Endometrium (tissue), 2 donors: ENCODE data around the gene OR2S2.
"Not testable (repeated sequence)": the region's sequence is repeated elsewhere in the genome, so short reads cannot be mapped to it uniquely, and the experiment has no call there.

ENCODE experiments used
- FAIRE-seq: peaks from 2 replicates; lab custom pipeline; 2012; peaks lifted over from hg19 to GRCh38; lab: Jason Lieb, UNC
- donor health status: control.
- donor health status: control.

The OR2S2 gene

GRCh38 chr9:35962126-35962906 is 4.4 kb upstream of the OR2S2 start:
- FAIRE-seq: no peak

DNA sequence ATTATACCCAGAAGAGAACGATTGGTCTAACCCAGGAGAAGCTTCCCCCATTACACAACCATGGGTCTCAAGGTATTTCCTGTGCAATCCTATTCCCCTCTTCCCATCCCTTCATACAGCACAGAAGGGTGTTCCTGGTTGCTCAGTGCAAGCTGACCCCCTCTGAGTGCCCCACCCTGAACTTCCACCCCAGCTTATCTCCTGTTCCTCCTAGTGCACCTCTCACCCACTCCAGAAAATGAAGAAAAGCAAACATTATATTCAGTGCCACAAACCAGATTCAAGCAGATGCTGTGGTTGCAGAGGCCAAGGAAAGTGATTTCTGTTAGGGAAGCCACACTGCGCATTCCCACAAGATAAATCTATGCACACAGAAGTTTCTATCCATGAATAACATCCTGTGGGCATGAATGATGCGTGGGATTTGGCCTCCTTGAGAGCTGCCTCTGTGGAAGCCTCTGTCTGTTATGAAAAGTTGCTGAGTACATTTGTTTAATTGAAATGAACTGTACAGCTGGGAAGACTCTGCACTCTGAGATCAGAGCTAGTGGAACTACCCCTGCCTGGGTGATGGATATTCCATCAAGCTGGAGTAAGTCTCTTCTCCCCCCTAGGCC is 2.2 kb upstream of the OR2S2 start:
- no peak for FAIRE-seq

- no peak for FAIRE-seq
Observed at GRCh38 chr9:35956651-35957050, 1.3 kb downstream of the OR2S2 start.

DNA sequence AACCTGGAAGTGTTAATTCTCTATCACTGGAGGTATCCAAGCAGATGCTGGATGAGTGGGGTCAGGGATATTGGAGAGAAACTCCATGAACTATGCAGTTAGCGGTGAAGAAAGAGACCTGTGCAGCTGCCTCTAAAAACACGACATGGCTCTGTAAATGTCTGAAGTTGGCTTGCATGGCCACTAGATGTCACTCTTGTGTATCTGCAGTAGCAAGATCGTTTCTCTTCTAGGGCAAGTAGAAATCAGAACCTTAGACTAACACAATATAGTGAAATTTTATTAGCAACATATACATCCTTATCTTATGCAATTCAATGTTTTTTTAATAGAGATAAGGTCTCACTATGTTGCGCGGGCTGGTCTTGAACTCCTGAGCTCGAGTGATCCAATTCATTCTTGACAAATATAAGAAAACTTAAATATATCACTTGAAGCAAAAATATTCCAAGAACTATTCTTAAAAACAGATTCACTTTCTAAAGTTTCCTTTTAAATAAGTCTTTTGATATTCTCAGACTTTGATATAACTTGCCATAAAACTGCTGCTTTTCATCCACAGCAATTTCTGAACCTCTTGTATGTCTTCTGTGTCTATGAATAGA is 2.9 kb downstream of the OR2S2 start:
- FAIRE-seq: peak; percentile 31

DNA sequence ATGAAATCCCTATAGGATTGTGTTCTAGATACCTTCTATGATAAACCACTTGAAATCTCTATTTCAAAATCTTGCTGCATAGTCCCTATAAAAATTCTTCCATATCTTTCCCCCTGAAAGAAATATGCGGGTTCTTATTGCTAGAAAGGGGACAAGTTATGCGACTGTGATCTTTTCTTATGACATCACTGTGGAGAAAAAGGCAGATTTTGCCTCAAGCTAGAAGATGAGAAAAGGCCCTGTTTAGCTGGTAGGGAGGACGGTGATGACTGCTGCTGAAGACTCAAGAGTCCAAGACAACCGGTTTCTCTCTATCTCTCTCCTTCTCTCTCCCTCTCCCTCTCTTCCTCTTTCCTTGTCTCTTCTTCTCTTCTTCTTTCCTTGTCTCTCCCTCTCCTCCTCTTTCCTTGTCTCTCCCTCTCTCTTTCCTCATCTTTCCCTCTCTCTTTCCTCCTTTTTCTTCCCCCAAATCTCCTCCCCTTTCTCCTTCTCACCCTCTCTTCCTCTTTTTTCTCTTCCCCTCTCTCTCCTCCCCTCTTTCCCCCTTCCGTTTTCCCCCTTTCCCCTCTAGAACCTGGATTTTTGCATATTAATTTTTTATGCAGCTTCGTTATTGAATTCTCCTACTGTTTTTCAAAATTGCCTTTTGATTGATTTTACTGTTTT is 5.3 kb downstream of the OR2S2 start:
- no peak for FAIRE-seq

- FAIRE-seq: no peak
Observed at GRCh38 chr9:35951736-35952135, 6.2 kb downstream of the OR2S2 start.

DNA sequence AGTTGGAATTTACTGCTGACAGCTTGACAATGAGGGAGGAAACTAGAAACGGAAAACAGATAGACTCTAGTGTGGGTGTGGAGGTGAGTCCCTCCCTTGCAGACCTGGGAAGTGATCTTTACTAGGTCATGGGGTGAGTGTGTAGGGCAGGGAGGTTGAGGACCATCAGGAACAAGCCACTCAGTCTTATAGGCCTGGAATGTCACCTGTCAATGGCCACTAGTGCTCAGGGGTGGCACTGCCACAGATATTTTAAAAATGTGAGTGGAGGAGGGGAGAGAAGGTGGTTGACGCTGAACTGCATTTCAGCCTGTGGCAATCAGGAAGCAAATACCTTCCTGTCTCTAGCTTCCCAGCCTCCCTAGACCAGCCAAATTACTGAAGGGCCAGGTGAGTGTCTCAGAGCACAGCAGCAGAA is 9.0 kb downstream of the OR2S2 start:
- no peak for FAIRE-seq

- FAIRE-seq: no peak
Observed at GRCh38 chr9:35948451-35948850, 9.5 kb downstream of the OR2S2 start.

- no peak for FAIRE-seq
Observed at GRCh38 chr9:35945341-35946018, 12.5 kb downstream of the OR2S2 start.

GRCh38 chr9:35944841-35945240 is 13.1 kb downstream of the OR2S2 start:
- FAIRE-seq: no peak

DNA sequence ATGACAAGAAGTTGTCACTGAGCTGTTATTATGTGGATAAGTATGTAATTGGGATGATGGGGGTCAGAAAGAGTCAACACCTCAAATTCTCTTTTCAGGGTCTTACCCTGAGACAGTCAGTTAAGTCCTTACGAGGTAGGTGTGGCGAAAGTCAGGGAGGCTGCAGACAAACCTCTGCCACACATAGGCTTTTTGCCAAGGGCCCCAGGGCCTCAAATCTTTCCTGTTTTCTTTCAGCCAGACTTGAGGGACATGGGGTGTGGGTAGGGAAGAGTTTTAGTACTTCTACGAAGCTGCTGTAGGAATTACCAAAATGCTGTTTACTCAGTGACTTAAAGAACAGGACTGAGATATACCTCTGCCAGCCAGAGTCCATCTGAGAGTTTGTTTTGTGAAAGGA is 13.8 kb downstream of the OR2S2 start:
- no peak for FAIRE-seq

DNA sequence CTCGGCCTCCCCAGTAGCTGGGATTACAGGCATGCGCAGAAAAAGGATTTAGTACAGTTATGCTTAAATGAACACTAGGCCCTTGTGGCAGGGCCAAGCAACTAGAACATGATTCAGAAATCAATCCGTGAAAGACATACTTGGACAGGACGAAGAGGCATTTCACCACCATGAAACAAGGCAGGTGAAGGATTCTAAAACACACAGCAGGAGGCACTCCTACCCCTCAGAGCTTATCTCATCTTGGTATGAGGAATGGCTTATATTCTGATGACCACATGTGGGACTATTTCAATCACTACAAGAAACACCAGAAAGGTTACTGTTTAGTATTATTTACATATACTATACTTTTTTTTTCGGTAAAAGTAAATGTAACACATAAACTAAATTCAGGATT is 15.7 kb downstream of the OR2S2 start:
- FAIRE-seq: no peak

DNA sequence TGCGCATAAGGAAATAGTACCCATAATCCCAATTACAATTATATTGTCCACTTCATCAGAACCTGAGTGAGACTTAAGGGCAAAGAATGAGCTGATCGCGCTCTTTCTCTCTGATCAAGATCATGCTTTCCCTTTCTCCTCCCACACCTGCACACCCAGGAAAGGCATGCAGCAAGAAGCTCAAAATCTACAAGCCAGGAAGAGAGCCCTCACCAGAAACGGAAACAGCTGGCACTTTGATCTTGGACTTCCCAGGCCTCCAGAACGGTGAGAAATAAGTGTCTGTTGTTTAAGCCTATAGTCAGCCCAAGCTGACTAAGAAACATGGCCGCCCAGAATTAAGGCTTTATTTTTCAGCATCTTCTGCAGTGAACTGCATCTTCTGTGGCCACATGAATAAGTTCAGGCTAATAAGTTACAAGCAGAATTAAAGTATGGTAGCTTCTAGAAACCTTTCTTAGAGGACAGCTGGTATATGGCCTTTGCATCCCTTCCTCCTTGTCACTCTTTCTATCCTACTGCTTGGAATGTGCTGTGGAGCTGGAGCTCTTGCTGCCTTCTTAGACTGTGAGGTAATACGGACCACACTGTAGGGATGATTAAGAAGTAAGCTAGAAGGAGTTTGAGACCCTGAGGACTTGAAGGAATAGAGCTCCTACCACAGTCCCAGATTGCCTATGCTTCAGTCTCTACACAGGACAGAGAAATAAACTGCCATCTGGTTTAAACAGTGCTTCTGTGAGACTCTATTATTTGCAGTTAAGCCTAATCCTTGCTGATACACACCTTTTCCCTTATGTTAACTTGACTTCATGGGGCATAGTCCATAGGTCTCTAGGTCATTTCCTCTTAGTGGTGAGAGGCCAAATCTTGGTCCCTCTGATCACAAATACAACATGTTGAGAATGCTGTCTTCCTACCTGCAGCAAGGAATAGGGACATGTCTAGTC is 17.2 kb downstream of the OR2S2 start:
- no peak for FAIRE-seq

GRCh38 chr9:35939679-35940250 is 18.2 kb downstream of the OR2S2 start:
- FAIRE-seq: no peak

DNA sequence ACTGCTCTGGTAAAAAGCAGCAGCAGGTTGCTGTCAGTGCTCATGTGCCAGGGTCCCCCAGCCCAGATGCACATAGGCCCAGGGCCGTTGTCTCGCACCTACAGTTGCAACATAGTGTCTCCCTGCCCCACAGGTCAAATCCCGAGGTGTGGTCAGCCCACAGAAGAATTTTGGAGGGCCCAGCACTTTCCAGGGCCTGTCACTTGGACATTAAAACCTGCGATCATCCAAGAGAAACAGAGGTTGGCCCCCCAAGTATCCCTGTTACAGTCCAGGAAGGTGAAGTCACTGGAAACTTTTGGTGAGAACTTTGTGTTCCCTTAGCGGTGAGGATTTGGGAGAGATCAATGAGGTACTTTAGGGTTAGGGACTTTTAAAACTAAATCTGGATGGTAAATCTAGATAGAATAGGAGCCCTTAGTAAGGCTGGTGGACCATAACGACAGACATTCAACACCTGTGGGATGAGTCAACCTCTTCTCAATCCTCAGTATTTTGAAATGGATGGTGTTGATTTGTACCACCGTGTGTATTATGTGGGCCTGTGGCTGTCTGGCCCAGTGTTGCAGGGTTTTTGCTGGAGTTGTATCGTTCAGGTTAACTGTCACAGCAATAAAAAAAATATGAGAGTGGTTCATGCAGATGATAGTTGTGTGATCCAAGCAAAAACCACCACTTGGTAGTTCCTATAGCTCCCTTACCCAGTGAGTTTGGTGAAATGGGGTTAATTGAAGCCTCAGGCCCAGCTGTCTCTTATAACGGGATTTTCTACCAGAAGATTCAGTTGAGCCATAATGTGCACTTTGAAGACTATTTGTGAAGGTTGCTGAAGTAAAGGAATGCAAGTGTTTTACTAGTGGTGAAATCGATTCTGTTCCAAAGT is 19.2 kb downstream of the OR2S2 start:
- no peak for FAIRE-seq

DNA sequence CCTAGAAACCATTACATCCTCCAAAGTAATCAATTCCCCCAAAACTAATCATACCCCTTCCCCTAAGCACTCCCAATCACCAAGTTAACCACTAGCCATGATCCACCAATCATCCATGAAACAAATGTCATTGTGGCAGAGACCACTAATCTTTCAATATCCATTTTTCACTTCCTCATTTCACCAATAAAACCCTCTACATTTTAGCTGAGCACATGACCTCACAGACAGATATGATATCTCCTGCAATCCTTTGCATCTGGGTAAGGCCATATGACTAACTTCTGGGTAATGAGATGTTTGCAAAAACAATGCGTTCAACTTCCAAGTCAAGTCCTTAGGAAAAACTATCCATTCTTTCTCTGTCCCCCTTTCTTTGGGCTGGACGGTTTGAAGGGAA is 20.7 kb downstream of the OR2S2 start:
- no peak for FAIRE-seq

- no peak for FAIRE-seq
Observed at GRCh38 chr9:35935755-35936509, 22.0 kb downstream of the OR2S2 start.

GRCh38 chr9:35935261-35935660 is 22.7 kb downstream of the OR2S2 start:
- FAIRE-seq: no peak

DNA sequence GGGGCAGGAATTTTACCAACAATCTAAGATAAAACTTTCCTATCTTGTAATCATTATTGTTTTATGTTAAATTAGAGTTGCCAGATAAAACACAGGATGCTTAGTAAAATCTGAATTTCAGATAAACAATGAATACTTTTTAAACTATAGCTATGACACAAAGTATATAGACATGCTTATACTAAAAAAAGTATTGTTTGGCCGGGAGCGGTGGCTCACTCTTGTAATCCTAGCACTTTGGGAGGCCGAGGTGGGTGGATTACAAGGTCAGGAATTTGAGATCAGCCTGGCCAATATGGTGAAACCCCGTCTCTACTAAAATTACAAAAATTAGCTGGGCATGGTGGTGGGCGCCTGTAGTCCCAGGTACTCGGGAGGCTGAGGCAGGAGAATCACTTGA is 23.9 kb downstream of the OR2S2 start:
- FAIRE-seq: not testable (repeated sequence)
